Measurements from ENCODE around the gene PYGM.

DNA sequence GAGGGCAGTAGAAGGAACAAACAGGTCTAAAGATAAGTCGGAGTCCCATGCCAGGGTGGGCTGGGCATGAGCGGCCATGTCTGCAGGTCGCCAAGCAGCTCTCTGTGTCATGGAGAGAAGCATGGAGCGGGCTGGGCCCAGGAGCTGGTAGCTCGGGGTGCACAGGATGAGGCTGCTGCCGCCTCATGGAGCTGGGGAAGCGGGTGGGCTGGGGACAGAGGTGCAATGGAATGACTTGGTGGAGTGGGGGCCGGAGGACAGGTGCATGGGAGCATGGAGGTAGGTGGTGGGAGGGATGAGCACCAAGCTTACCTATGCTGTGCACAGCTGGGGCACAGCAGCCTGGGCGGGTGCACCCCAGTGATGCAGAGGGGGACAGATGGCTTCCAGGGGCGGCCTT is 40.4 kb downstream of the PYGM start:
- no peak for TF ChIP-seq CTCF (IDR thresholded peaks at IDR 0.05)
- TF ChIP-seq POLR2A (IDR thresholded peaks at IDR 0.05) = no peak
- TF ChIP-seq POLR2AphosphoS5 (IDR thresholded peaks at IDR 0.05) = no peak

All from prostate gland (tissue), 2 donors.